NT2/D1 (cell line): Measurements from ENCODE around the gene BCKDK.

Experiments
- DNase-seq: peaks from one replicate; pipeline ENCODE4 v3.0.0-alpha.2; 2011; ENCODE audit warnings: low read depth, low spot score
- H3K27me3 ChIP-seq: 2 replicates; pipeline ENCODE4 v1.6.0; 2011; ENCODE audit warnings: mild to moderate bottlenecking; ENCODE audit not compliant: insufficient read length, insufficient read depth
- H3K36me3 ChIP-seq: 2 replicates; pipeline ENCODE4 v1.6.1; 2011; ENCODE audit warnings: mild to moderate bottlenecking, low read length, mixed read lengths; ENCODE audit not compliant: insufficient read depth, insufficient read length
- H3K4me1 ChIP-seq: 2 replicates; pipeline ENCODE4 v1.5.1; 2011; ENCODE audit not compliant: insufficient read depth, insufficient read length
- H3K4me3 ChIP-seq: 2 replicates; pipeline ENCODE4 v1.5.1; 2011; ENCODE audit warnings: low read depth; ENCODE audit not compliant: insufficient read length
- H3K9ac ChIP-seq: 2 replicates; pipeline ENCODE4 v1.6.0; 2011; ENCODE audit warnings: low read depth; ENCODE audit not compliant: insufficient read length
- H3K9me3 ChIP-seq: 2 replicates; pipeline ENCODE4 v1.5.1; 2011; ENCODE audit warnings: mild to moderate bottlenecking, low read length; ENCODE audit not compliant: insufficient read depth
- SUZ12 ChIP-seq: IDR thresholded peaks from 2 replicates; pipeline ENCODE4 v1.6.1; 2011; ENCODE audit not compliant: insufficient read length, insufficient read depth; ENCODE audit errors: extremely low read depth
- YY1 ChIP-seq: IDR thresholded peaks from 2 replicates; pipeline ENCODE4 v1.6.1; 2011; ENCODE audit not compliant: insufficient read length, insufficient read depth
- ZNF274 ChIP-seq: IDR thresholded peaks from 2 replicates; pipeline ENCODE4 v1.6.1; 2011; ENCODE audit warnings: mild to moderate bottlenecking, low read depth, low read length

Gene BCKDK

DNA sequence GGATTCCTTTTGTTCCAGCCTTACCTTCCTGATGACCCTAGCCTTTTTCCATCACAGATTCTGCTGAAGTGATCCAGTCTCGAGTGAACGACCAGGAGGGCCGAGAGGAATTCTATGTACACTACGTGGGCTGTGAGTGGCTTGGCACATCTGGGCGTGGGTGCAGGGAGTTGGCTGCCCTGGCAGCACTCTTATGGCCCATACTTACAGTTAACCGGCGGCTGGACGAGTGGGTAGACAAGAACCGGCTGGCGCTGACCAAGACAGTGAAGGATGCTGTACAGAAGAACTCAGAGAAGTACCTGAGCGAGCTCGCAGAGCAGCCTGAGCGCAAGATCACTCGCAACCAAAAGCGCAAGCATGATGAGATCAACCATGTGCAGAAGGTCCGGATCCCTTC is 11.9 kb downstream of the BCKDK start:
- H3K4me1 ChIP-seq: peaks cover 8% of the 10 kb centered on the region
- H3K27me3 ChIP-seq: no peaks in the 10 kb centered on the region
- TF ChIP-seq SUZ12: no peak
- no peak for TF ChIP-seq ZNF274
- no peak for TF ChIP-seq YY1
- no peak overlapping the region for H3K9ac ChIP-seq
- H3K9me3 ChIP-seq: no peaks in the 10 kb centered on the region
- H3K36me3 ChIP-seq: peaks cover 57% of the 10 kb centered on the region
- H3K4me3 ChIP-seq: no peak overlapping the region
- DNase-seq: no peak

DNA sequence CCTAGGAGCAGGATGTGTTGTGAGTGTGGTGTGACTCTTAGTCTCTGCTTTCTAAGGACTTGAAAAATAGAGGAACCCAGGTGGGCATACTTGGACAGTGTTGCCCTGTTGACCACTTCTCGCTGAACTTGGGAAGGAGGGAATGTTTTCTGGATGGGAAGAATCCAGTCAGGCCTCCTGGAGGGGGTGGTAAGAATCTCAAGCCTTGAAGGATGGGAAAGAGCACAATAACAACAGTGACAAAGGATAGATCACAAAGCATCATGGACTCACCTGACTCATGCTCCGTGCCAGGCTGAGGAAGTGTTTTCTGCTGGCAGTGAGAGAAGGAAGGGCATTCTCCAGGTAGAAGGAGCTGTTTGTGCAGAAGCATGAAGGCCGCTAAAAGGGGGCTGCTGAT is 17.7 kb downstream of the BCKDK start:
- peaks cover 10% of the 10 kb centered on the region for H3K4me1 ChIP-seq

DNA sequence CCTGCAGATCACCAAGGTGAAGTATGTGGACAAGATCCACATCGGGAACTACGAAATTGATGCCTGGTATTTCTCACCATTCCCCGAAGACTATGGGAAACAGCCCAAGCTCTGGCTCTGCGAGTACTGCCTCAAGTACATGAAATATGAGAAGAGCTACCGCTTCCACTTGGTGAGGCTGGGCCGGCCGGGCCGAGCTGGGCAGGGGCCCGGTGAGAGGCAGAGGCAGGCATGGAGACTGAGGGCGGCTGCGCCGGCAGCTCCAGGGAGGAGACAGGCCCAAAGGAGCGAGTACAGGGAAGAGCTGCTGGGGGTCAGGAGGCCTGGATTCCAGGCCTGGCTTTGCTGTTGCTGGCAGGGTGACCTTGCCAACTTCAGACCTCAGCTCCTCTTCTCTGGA is 19.0 kb downstream of the BCKDK start:
- Histone ChIP-seq H3K36me3 (peaks cover 81% of the 10 kb centered on the region), H3K4me3 (no peak overlapping the region), H3K27me3 (no peaks in the 10 kb centered on the region), H3K9ac (no peak overlapping the region), H3K4me1 (peaks cover 13% of the 10 kb centered on the region), H3K9me3 (no peaks in the 10 kb centered on the region)
- DNase-seq: no peak
- TF ChIP-seq YY1: no peak
- no peak for TF ChIP-seq SUZ12
- no peak for TF ChIP-seq ZNF274

More for the DNA sequence above, 17.7 kb downstream of the BCKDK start:
- H3K9me3 ChIP-seq: no peaks in the 10 kb centered on the region
- H3K9ac ChIP-seq: no peak overlapping the region
- H3K36me3 ChIP-seq: peaks cover 81% of the 10 kb centered on the region
- TF ChIP-seq SUZ12 (no peak), YY1 (no peak), ZNF274 (no peak)
- H3K4me3 ChIP-seq: no peak overlapping the region
- H3K27me3 ChIP-seq: no peaks in the 10 kb centered on the region
- DNase-seq: no peak

DNA sequence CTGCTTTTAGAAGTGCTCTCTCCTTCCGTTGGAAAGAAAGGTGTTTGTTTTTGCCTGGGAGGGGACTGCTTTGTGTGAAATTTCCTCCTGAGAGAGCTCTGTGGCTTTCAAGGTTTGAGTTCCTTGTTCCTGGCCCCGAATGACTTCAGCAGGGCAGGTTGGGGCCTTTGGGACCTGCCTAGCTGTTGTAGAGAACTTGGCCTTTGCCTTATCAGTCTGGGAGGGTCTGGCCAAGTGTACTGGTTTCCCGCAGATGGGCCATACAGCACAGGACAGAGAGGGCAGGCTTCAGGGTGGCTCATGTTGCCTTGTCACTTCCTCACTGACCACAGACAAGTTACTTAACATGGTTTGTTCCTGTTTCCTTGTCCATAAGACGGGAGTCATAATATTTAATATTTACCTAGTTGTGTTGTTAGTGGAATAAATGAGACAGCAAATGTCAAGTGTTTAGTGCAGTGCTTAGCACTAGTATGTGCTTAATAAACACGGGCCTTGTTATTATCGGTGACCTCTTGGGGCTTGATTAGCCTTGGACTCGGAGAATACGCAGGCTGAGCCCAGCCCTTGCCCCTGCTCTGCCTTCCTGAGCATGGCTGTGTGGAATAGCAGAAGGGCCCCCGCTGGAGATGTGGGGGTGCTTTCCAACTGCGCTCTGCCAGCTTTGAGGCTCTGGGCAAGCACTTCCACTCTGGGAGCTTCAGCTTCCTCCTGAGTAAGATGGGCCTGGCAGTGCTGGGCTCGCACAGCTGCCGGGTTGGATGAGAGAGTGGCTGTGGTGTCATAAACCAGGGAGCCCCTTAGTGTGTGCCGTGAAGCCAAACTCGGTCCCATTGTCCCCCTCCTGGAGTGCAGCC is 20.8 kb downstream of the BCKDK start:
- TF ChIP-seq ZNF274: no peak
- no peak for TF ChIP-seq YY1
- TF ChIP-seq SUZ12: no peak
- Histone ChIP-seq H3K36me3 (peaks cover 86% of the 10 kb centered on the region), H3K4me1 (peaks cover 27% of the 10 kb centered on the region)

DNA sequence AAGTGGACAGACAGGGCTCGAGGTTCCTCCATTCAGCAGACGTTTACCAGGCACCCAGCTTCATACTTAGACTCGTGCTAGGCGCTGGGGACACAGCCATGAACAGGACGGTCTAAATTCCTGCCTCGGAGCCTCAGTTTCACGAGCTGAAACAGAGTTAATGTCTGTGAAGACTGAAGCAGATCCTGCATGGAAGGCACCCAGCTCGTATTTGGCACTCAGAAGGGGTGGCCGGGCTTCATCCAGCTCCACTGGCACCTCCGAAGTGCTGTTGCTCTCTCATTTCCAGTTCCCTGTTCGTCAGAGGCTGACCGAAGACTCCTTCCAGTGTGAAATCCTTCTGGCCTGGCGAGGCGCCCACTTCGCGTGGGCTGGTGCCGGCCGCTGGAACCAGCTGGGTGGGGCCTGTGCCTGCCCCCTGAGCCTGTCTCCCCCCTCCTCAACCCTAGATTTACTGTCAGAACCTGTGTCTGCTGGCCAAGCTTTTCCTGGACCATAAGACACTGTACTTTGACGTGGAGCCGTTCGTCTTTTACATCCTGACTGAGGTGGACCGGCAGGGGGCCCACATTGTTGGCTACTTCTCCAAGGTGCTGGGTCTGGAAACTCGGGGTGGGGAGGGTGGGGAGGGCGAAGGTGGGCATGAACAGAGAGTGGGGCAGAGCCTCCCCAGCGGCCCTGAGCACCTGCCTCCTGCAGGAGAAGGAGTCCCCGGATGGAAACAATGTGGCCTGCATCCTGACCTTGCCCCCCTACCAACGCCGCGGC is 21.6 kb downstream of the BCKDK start:
- no peak overlapping the region for H3K4me3 ChIP-seq
- H3K4me1 ChIP-seq: peaks cover 27% of the 10 kb centered on the region
- no peak for DNase-seq
- peaks cover 81% of the 10 kb centered on the region for H3K36me3 ChIP-seq
- no peaks in the 10 kb centered on the region for H3K27me3 ChIP-seq
- TF ChIP-seq SUZ12 (no peak), ZNF274 (no peak), YY1 (no peak)
- no peak overlapping the region for H3K9ac ChIP-seq
- H3K9me3 ChIP-seq: no peaks in the 10 kb centered on the region

More for the DNA sequence above, 20.8 kb downstream of the BCKDK start:
- no peak overlapping the region for H3K4me3 ChIP-seq
- H3K9ac ChIP-seq: no peak overlapping the region
- DNase-seq: no peak
- no peaks in the 10 kb centered on the region for H3K27me3 ChIP-seq
- H3K9me3 ChIP-seq: no peaks in the 10 kb centered on the region

DNA sequence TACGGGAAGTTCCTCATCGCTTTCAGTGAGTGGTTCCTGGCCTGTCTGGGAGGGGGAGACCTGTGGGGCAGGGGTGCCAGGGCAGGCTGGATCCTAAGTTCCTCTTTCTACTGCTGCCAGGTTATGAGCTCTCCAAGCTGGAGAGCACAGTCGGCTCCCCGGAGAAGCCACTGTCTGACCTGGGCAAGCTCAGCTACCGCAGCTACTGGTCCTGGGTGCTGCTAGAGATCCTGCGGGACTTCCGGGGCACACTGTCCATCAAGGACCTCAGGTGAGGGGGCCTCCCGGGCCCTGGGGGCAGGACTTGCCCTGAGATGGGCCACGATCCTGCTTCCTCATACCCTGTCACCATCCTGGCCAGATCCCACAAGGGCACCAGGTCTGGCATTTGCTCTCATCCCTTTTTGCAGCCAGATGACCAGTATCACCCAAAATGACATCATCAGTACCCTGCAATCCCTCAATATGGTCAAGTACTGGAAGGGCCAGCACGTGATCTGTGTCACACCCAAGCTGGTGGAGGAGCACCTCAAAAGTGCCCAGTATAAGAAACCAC is 22.2 kb downstream of the BCKDK start:
- no peaks in the 10 kb centered on the region for H3K9me3 ChIP-seq
- H3K36me3 ChIP-seq: peaks cover 76% of the 10 kb centered on the region
- no peak for DNase-seq
- TF ChIP-seq YY1: no peak
- H3K4me3 ChIP-seq: no peak overlapping the region
- H3K27me3 ChIP-seq: no peaks in the 10 kb centered on the region
- H3K9ac ChIP-seq: no peak overlapping the region
- peaks cover 27% of the 10 kb centered on the region for H3K4me1 ChIP-seq

DNA sequence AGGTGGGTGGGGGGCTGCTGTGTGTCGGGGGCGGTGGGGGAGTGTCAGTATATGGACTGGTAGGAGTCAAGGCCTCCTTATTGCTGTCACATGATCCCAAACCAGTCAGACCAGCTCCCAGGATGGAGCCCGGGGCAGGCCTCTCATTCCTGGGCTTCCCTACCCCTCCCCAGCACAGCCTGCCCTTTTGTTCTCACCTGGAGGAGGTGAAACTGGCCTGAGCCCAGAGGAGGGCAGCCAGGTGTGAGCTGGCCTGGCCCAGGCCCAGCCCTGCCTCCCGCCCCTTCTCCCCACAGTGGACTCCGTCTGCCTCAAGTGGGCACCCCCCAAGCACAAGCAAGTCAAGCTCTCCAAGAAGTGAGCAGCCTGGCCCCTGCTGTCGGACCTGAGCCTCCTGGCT is 22.7 kb downstream of the BCKDK start:
- DNase-seq: no peak
- Histone ChIP-seq H3K9ac (no peak overlapping the region), H3K9me3 (no peaks in the 10 kb centered on the region), H3K27me3 (no peaks in the 10 kb centered on the region), H3K36me3 (peaks cover 72% of the 10 kb centered on the region), H3K4me1 (peaks cover 29% of the 10 kb centered on the region), H3K4me3 (no peak overlapping the region)
- TF ChIP-seq YY1 (no peak), SUZ12 (no peak), ZNF274 (no peak)
